Measurements from ENCODE around the gene PDAP1.
"Not testable (repeated sequence)": the region's sequence is repeated elsewhere in the genome, so short reads cannot be mapped to it uniquely, and the experiment has no call there.

Gene PDAP1

DNA sequence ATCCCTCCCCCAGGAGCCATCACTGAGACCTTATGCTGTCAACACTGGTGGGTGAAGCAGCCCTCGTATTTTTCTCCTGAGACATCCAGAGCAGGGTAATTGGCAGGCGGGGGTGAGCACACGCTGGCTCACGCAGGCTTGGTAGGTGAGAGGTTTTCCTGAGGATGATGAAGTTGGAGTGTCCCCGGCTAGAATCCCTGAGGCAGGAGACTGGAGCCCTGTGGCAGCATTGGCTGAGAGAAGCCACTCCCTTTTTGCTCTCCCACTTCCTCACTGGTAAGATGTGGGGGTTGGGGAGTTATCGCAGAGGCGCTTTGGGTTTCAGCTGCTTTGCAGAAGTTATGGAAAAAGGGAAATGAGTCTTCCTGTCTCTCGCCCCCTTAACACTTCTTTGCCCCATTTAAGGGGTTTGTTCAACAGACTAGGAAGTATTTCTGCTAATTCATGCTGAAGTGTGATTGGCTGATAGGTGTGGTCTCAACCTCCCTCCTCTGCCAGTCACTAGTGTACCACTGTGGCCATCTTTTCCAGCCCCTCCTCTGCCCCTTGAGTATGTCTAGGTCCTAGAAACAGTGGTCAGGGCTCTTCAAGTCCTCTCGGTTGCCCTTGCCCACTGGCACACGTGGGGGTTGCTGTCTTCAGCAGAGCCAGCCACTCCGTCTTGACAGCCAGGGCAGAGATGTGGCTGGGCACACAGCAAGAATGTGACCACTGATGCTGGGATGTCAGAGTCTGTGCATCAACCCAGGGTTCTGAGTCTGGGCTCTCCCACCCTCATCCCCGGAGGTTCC, 28.2 kb downstream of the PDAP1 start:
- H3K4me1 ChIP-seq (ENCODE audit: control insufficient read depth in 2 of 2, insufficient read depth in 2 of 2, low read length in 2 of 2), result peaks cover 23 to 26% of the 10 kb centered on the region in 2 donors

DNA sequence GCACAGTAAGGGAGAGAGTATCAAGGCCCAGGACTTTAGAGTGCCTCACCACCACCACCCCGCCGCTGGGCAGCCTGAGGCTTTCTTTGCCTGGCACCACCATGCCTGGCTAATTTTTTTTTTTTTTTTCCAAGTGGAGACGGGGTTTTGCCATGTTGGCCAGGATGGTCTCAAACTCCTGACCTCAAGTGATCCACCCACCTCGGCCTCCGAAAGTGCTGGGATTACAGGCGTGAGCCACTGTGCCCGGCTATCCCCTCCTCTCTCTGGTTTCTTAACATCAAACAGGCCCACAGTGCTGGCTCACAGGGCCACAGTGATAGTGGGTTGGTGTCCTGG, 28.7 kb downstream of the PDAP1 start:
- H3K27ac ChIP-seq (ENCODE audit: low read depth in 2 of 2, low read length in 2 of 2), result peak overlapping the region; percentile 74 to 88
- H3K27me3 ChIP-seq (ENCODE audit: control insufficient read depth in 2 of 2, insufficient read depth in 2 of 2, low read length in 2 of 2); H3K36me3 ChIP-seq (ENCODE audit: control insufficient read depth in 2 of 2, insufficient read depth in 2 of 2, low read length in 2 of 2); H3K9me3 ChIP-seq (ENCODE audit: control insufficient read depth in 2 of 2, low read length in 2 of 2): not testable (repeated sequence)
- H3K4me3 ChIP-seq (ENCODE audit: low read length in 2 of 2), result peak overlapping the region; percentile 5 to 62
- H3K9ac ChIP-seq (ENCODE audit: low read depth in 1 of 2, low read length in 2 of 2), result peak overlapping the region; percentile 37 to 52
- H3K4me1 ChIP-seq (ENCODE audit: control insufficient read depth in 2 of 2, insufficient read depth in 2 of 2, low read length in 2 of 2), result peaks cover 23 to 26% of the 10 kb centered on the region in 2 donors

More for the DNA sequence above, 28.2 kb downstream of the PDAP1 start:
- H3K9ac ChIP-seq (ENCODE audit: low read depth in 1 of 2, low read length in 2 of 2), result peak overlapping the region; percentile 27 to 52
- peak overlapping the region; percentile 5 to 62 for H3K4me3 ChIP-seq (ENCODE audit: low read length in 2 of 2)
- peaks cover 0 to 8% of the 10 kb centered on the region in 2 donors for H3K36me3 ChIP-seq (ENCODE audit: control insufficient read depth in 2 of 2, insufficient read depth in 2 of 2, low read length in 2 of 2)
- peak overlapping the region; percentile 74 to 88 for H3K27ac ChIP-seq (ENCODE audit: low read depth in 2 of 2, low read length in 2 of 2)
- H3K9me3 ChIP-seq (ENCODE audit: control insufficient read depth in 2 of 2, low read length in 2 of 2), result no peaks in the 10 kb centered on the region
- no peaks in the 10 kb centered on the region for H3K27me3 ChIP-seq (ENCODE audit: control insufficient read depth in 2 of 2, insufficient read depth in 2 of 2, low read length in 2 of 2)

DNA sequence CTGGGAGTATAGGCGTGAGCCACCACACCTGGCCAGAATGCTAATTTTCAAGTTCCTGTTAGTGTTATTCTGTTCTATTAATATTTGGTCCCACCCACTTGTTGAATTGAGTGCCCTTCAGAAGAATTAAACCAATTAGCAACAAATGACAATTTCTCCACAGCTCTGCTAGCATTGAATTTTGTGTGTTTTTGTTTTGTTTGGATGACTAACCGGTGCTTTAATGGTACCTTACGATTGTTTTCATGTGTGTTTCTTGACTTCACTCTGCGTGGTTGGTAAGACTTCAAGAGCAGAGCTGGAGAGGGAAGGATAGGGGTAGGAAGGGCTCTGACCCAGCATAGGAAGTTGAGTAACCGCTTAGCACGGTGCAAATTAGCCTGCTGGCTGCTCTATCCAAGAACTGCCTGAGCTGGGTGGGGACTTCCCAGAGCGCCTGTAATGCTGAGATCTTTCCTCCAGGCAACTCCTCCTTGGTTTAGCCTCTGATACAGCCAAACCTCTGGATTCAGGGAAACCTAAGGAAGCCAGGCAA, 29.3 kb downstream of the PDAP1 start:
- Histone ChIP-seq H3K4me1 (ENCODE audit: control insufficient read depth in 2 of 2, insufficient read depth in 2 of 2, low read length in 2 of 2) (peaks cover 23 to 26% of the 10 kb centered on the region in 2 donors), H3K9me3 (ENCODE audit: control insufficient read depth in 2 of 2, low read length in 2 of 2) (no peaks in the 10 kb centered on the region), H3K9ac (ENCODE audit: low read depth in 1 of 2, low read length in 2 of 2) (peak overlapping the region; percentile 35 to 37), H3K27ac (ENCODE audit: low read depth in 2 of 2, low read length in 2 of 2) (peak overlapping the region; percentile 74 to 88), H3K4me3 (ENCODE audit: low read length in 2 of 2) (peak overlapping the region in 1 of 2 donors; percentile 62), H3K27me3 (ENCODE audit: control insufficient read depth in 2 of 2, insufficient read depth in 2 of 2, low read length in 2 of 2) (no peaks in the 10 kb centered on the region), H3K36me3 (ENCODE audit: control insufficient read depth in 2 of 2, insufficient read depth in 2 of 2, low read length in 2 of 2) (peaks cover 0 to 8% of the 10 kb centered on the region in 2 donors)

DNA sequence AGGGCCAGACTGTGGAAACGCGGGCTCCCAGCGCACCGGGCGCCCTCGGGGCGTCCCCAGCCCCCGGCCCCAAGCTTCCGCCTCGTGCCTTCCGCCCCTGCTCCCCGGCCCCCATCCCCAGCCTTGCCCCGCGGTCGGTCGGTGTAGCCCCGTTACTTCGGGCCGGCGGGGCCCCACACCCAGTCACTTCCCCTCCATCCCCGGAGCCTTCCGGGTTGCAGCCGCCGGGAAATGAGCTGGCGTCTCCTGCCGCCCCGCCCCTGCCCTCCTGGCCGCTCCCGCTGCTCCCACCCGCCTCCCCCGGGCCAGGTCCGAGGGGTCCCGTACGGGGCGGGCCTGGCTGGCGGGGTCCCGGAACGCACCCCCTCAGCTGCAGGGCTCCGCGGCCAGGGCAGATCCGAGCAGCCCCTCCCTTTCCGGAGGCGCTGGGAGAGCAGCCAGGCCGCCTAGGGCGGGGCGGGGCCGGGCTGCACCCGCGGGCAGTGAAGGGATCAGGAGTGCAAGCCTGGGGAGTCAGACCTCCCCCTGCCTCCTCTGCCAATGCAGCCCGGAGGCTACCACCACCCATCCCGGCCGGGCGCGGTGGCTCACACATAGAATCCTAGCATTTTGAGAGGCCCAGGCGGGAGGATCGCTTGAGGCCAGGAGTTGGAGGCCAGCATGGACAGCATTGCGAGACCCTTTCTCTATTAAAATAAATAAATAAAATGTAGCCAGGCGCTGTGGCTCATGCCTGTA, 33.2 kb downstream of the PDAP1 start:
- Histone ChIP-seq H3K36me3 (ENCODE audit: control insufficient read depth in 2 of 2, insufficient read depth in 2 of 2, low read length in 2 of 2) (peaks cover 2 to 4% of the 10 kb centered on the region in 2 donors), H3K4me3 (ENCODE audit: low read length in 2 of 2) (peak overlapping the region; percentile 64 to 72), H3K4me1 (ENCODE audit: control insufficient read depth in 2 of 2, insufficient read depth in 2 of 2, low read length in 2 of 2) (peaks cover 20 to 23% of the 10 kb centered on the region in 2 donors), H3K27me3 (ENCODE audit: control insufficient read depth in 2 of 2, insufficient read depth in 2 of 2, low read length in 2 of 2) (no peaks in the 10 kb centered on the region), H3K27ac (ENCODE audit: low read depth in 2 of 2, low read length in 2 of 2) (peak overlapping the region; percentile 87), H3K9ac (ENCODE audit: low read depth in 1 of 2, low read length in 2 of 2) (peak overlapping the region; percentile 60 to 65), H3K9me3 (ENCODE audit: control insufficient read depth in 2 of 2, low read length in 2 of 2) (no peaks in the 10 kb centered on the region)

DNA sequence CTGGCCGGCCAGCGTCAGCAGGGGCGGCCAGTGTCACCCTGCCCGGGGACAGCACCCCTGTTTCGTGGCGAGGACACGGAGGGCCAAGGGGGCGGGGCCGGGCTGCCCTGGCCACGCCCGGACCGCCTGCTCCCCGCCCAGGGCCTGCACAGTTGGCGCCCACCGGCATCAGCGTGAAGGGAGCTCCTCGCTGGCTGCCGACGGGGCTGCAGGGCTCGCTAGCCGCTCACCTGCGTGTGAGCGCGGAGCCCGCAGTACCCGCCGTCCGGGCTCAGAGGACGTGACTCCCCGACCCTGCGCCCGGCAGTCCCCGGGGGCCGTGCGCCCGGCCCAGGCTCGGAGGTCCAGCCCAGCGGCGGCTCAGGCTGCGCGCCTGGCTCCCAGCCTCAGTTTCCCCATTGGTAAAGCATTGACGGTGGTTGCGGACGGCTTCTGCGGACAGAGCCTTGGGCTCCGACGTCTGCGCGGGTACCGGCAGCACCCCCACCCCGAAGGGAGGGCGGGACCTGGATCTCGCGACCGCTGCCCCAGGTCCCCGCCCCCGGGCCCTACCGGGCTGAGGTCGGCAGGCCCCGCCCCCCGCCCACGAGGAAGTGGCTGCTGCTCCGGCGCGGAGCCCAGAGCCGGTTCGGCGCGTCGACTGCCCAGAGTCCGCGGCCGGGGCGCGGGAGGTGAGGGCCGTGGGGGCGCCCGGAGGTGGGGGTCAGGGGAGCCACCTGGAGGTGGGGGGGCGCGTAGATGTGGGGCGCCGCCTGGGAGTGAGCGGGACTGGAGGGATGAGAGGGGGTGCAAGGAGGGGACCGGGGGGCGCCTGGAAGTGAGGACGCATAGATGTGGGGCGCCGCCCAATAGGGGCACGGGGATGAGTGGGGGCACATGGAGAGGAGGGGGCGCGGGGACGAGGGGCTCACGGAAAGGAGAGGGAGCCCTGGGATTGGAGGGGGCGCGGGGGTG, 34.0 kb downstream of the PDAP1 start, which contains the start of gene ARPC1B:
ARPC1B (plus strand) TSS at position 620 of the 954 bp plus-strand sequence. CDS start 10,985 bp downstream, outside the sequence.
- H3K9me3 ChIP-seq (ENCODE audit: control insufficient read depth in 2 of 2, low read length in 2 of 2), result no peaks in the 10 kb centered on the region
- peaks cover 12 to 18% of the 10 kb centered on the region in 2 donors for H3K4me1 ChIP-seq (ENCODE audit: control insufficient read depth in 2 of 2, insufficient read depth in 2 of 2, low read length in 2 of 2)
- H3K9ac ChIP-seq (ENCODE audit: low read depth in 1 of 2, low read length in 2 of 2), result peak within 1 kb of the TSS; percentile 60 to 77
- H3K4me3 ChIP-seq (ENCODE audit: low read length in 2 of 2), result peak within 1 kb of the TSS; percentile 64 to 72
- peaks cover 4% of the 10 kb centered on the region in 2 donors for H3K36me3 ChIP-seq (ENCODE audit: control insufficient read depth in 2 of 2, insufficient read depth in 2 of 2, low read length in 2 of 2)
- peak within 1 kb of the TSS; percentile 87 for H3K27ac ChIP-seq (ENCODE audit: low read depth in 2 of 2, low read length in 2 of 2)
- no peaks in the 10 kb centered on the region for H3K27me3 ChIP-seq (ENCODE audit: control insufficient read depth in 2 of 2, insufficient read depth in 2 of 2, low read length in 2 of 2)

DNA sequence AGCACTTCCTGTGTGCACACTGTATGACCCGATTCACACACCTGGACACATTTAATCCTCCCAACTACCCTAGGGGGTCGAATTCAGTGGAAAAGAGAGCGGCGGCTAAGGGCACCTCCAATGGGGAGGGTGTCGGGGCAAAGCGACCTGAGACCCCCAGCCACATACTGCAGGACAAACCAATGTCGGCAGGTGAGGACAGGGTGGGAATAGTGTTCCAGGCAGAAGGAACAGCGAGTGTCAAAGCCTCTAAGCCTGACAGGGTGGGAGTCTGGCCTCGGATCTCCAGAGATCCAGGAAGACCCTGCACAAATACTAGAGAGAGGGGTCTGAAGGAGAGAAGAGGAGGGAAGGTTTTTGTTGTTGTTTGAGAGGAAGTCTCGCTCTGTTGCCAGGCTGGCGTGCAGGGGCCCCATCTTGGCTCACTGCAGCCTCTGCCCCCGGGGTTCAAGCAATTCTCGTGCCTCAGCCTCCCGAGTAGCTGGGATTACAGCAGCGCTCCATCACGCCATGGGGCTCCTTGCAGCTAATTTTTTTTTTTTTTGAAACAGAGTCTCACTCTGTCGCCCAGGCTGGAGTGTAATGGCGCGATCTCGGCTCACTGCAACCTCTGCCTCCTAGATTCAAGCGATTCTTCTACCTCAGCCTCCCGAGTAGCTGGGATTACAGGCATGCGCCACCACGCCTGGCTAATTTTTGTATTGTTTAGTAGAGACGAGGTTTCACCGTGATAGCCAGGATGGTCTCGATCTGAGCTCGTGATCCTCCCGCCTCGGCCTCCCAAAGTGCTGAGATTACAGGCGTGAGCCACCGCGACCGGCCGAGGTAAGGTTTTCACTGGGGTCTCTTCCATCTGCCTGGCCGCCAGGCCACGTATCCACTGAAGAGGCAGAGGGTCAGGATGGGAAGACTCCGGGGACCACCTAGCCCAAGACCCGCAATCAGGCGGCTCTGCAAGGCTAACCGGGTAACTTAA, 35.0 kb downstream of the PDAP1 start:
- H3K4me3 ChIP-seq (ENCODE audit: low read length in 2 of 2), result peak overlapping the region in 1 of 2 donors; percentile 72
- peak overlapping the region; percentile 7 to 87 for H3K27ac ChIP-seq (ENCODE audit: low read depth in 2 of 2, low read length in 2 of 2)
- no peaks in the 10 kb centered on the region for H3K9me3 ChIP-seq (ENCODE audit: control insufficient read depth in 2 of 2, low read length in 2 of 2)
- peaks cover 11 to 15% of the 10 kb centered on the region in 2 donors for H3K4me1 ChIP-seq (ENCODE audit: control insufficient read depth in 2 of 2, insufficient read depth in 2 of 2, low read length in 2 of 2)
- H3K9ac ChIP-seq (ENCODE audit: low read depth in 1 of 2, low read length in 2 of 2), result peak overlapping the region; percentile 52 to 77
- no peaks in the 10 kb centered on the region for H3K27me3 ChIP-seq (ENCODE audit: control insufficient read depth in 2 of 2, insufficient read depth in 2 of 2, low read length in 2 of 2)
- peaks cover 4% of the 10 kb centered on the region in 2 donors for H3K36me3 ChIP-seq (ENCODE audit: control insufficient read depth in 2 of 2, insufficient read depth in 2 of 2, low read length in 2 of 2)

DNA sequence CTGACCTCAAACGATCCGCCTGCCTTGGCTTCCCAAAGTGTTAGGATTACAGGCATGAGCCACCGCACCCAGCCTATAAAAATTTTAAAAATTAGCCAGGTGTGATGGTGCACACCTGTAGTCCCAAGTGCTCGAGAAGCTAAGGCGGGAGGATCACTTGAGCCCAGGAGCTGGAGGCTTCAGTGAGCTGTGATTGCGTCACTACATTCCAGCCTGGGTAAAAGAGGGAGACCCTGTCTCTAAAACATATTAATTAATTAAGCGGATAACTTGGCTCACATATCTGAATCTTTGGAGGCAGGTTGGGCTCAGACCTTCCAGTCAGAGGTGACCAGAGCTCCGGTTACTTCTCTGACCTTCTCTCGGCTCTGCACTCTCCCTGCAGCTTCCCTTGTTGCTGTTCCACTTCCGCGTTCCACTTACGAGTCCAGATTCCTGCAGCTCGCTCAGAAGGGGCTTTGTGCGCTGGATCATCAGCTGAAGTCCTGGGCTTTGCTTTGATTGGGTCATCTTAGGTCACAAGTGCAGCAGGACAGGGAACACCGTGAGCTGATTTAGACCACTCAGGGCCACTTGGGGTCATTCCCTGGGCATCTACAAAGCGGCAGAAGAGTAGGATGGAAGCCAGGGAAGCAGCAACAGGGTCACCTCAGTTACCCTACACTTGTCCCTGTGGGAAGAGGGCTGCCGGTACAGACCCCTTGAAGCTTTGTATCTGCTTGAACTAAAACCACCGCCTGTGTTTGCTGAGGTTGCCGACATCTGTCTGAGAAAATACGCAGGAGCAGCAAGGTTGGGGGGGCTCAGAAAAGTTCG, 35.9 kb downstream of the PDAP1 start:
- Histone ChIP-seq H3K36me3 (ENCODE audit: control insufficient read depth in 2 of 2, insufficient read depth in 2 of 2, low read length in 2 of 2) (peaks cover 0 to 4% of the 10 kb centered on the region in 2 donors), H3K4me3 (ENCODE audit: low read length in 2 of 2) (peak overlapping the region; percentile 4 to 57), H3K9me3 (ENCODE audit: control insufficient read depth in 2 of 2, low read length in 2 of 2) (no peaks in the 10 kb centered on the region), H3K4me1 (ENCODE audit: control insufficient read depth in 2 of 2, insufficient read depth in 2 of 2, low read length in 2 of 2) (peaks cover 11 to 15% of the 10 kb centered on the region in 2 donors), H3K27ac (ENCODE audit: low read depth in 2 of 2, low read length in 2 of 2) (peak overlapping the region in 1 of 2 donors; percentile 40), H3K27me3 (ENCODE audit: control insufficient read depth in 2 of 2, insufficient read depth in 2 of 2, low read length in 2 of 2) (no peaks in the 10 kb centered on the region), H3K9ac (ENCODE audit: low read depth in 1 of 2, low read length in 2 of 2) (peak overlapping the region in 1 of 2 donors; percentile 17)

DNA sequence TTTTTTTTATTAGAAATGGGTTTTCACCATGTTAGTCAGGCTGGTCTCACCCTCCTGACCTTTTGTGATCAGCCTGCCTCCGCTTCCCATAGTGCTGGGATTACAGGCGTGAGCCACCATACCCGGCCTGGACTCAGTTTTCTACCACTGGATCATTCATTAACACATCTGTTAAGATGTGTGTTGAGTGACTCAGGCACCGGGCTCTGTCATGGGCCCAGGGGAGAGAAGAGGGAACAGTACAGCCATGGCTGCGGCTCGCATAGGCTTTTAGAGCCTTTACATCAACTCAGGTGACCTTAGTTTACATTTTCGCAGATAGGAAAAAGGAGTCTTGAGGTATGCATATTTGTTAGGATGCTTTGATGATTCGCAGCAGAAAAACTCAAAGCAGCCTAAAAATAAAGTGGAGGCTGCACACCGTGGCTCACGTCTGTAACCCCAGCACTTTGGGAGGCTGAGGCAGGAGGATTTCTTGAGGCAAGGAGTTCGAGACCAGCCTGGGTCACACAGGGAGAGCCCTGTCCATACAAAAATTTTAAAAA, 36.9 kb downstream of the PDAP1 start:
- Histone ChIP-seq H3K9me3 (ENCODE audit: control insufficient read depth in 2 of 2, low read length in 2 of 2) (no peaks in the 10 kb centered on the region), H3K36me3 (ENCODE audit: control insufficient read depth in 2 of 2, insufficient read depth in 2 of 2, low read length in 2 of 2) (peaks cover 8 to 11% of the 10 kb centered on the region in 2 donors), H3K9ac (ENCODE audit: low read depth in 1 of 2, low read length in 2 of 2) (no peak overlapping the region), H3K4me3 (ENCODE audit: low read length in 2 of 2) (no peak overlapping the region), H3K4me1 (ENCODE audit: control insufficient read depth in 2 of 2, insufficient read depth in 2 of 2, low read length in 2 of 2) (peaks cover 11 to 15% of the 10 kb centered on the region in 2 donors), H3K27me3 (ENCODE audit: control insufficient read depth in 2 of 2, insufficient read depth in 2 of 2, low read length in 2 of 2) (no peaks in the 10 kb centered on the region), H3K27ac (ENCODE audit: low read depth in 2 of 2, low read length in 2 of 2) (no peak overlapping the region)
